Breast epithelium (tissue), 4 donors: ENCODE results near the gene UBN2. TPM values are rescaled to one million over a fixed set of nuclear protein-coding genes. Genes with fewer than 3 reads are reported as not detected.
A peak's percentile ranks its signal among the peaks of the same experiment; 100 is the strongest.

Experiments used
- DNase-seq, 2 donors: peaks; one replicate each; pipeline ENCODE4 v3.0.0-alpha.2; 2019; ENCODE audit warnings: low spot score in 2 of 2
- H3K27ac ChIP-seq, 2 donors: fragments of 200-600 bp; sonication (generic) in 1 of 2; one replicate each; pipeline ENCODE4 v1.5.1; 2016 to 2019; ENCODE audit warnings: mild to moderate bottlenecking in 1 of 2
- H3K27me3 ChIP-seq, 2 donors: fragments of 200-600 bp; sonication (generic) in 1 of 2; one replicate each; pipeline versions ENCODE4 v1.5.1 to v1.6.0; 2017 to 2019; ENCODE audit warnings: control low read depth in 1 of 2, mild to moderate bottlenecking in 1 of 2
- H3K36me3 ChIP-seq: fragments of 200-600 bp; one replicate; pipeline ENCODE4 v1.5.1; 2019
- H3K4me1 ChIP-seq, 2 donors: fragments of 200-600 bp; sonication (generic); one replicate each; pipeline ENCODE4 v1.5.1; 2016 to 2019; ENCODE audit warnings: control low read depth in 1 of 2
- H3K4me3 ChIP-seq, 3 donors: fragments of 200-600 bp; sonication (generic); 1 replicate in 2 of 3; 2 replicates in 1 of 3; pipeline ENCODE4 v1.5.1; 2016 to 2019; ENCODE audit warnings: mild to moderate bottlenecking in 3 of 3, moderate library complexity in 2 of 3
- H3K9me3 ChIP-seq, 2 donors: fragments of 200-600 bp; sonication (generic) in 1 of 2; one replicate each; pipeline ENCODE4 v1.5.1; 2016 to 2019; ENCODE audit warnings: control low read depth in 1 of 2
- CTCF ChIP-seq, 3 donors: fragments of 450-650 bp; IDR thresholded peaks; one replicate each; pipeline ENCODE4 v1.5.1; 2016 to 2017; ENCODE audit warnings: antibody characterized with exemption in 3 of 3, mild to moderate bottlenecking in 3 of 3, moderate library complexity in 3 of 3
- POLR2A ChIP-seq: fragments of 450-650 bp; IDR thresholded peaks from one replicate; pipeline ENCODE4 v1.6.1; 2016; ENCODE audit warnings: antibody characterized with exemption, mild to moderate bottlenecking, moderate library complexity
- POLR2AphosphoS5 ChIP-seq, 3 donors: sonication (generic); formaldehyde crosslinking; IDR thresholded peaks; one replicate each; pipeline ENCODE4 v1.6.1; 2017; ENCODE audit warnings: antibody characterized with exemption in 3 of 3
- intact Hi-C: fragments of 100-400 bp; cut with DNase I; formaldehyde crosslinking; loops from one replicate; pipeline ENCODE4 v1.15.1; 2023; ENCODE audit warnings: low total_unique reads
- total RNA-seq, 3 donors: library from RNA; depleted of rRNA; stranded (reverse); fragments of >200 nt; gene quantifications; one replicate each; pipeline ENCODE4 v1.1.0, GENCODE V29; 2016

UBN2 gene
- total RNA-seq, 3 donors from 2014 or later: 12.8 to 26.8 (median 20.0) TPM

DNA sequence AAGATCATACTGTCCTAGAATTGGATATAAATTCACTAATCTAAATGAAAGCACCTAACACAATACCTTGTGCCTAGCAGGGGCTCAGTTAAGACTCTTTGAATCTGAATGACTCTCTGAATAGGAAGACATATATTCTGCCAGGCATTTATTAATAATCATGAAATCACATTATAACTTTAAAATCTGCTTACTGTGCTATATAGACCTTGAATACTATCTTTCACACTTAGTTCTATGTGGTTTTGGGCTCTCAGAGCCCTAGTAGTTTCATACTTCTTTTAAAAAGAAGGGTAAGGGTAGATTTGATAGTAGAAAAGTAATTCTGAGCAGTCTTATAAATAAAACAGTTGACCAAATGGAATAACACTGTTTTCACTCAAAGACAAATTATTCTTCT is 10.2 kb downstream of the UBN2 start:
- intact Hi-C loops: no loop called here
- no peak for DNase-seq
- H3K27me3 ChIP-seq: no peaks in the 10 kb centered on the region
- H3K27ac ChIP-seq: no peak overlapping the region
- TF ChIP-seq POLR2A (no peak), POLR2AphosphoS5 (IDR thresholded peaks at IDR 0.05) (no peak), CTCF (IDR thresholded peaks at IDR 0.05) (no peak)
- H3K4me1 ChIP-seq: no peaks in the 10 kb centered on the region
- H3K4me3 ChIP-seq: no peak overlapping the region
- peaks cover 3% of the 10 kb centered on the region for H3K36me3 ChIP-seq
- H3K9me3 ChIP-seq: no peaks in the 10 kb centered on the region

- Histone ChIP-seq H3K4me3 (no peak overlapping the region), H3K27me3 (no peaks in the 10 kb centered on the region), H3K36me3 (peaks cover 3% of the 10 kb centered on the region), H3K27ac (peak overlapping the region in 1 of 2 donors; percentile 6), H3K4me1 (no peaks in the 10 kb centered on the region), H3K9me3 (no peaks in the 10 kb centered on the region)
- TF ChIP-seq POLR2A (no peak), CTCF (IDR thresholded peaks at IDR 0.05) (no peak), POLR2AphosphoS5 (IDR thresholded peaks at IDR 0.05) (no peak)
- DNase-seq: no peak
- intact Hi-C loops: no loop called here
These were observed 11.8 kb downstream of the UBN2 start for GRCh38 chr7:139242741-139243281.

DNA sequence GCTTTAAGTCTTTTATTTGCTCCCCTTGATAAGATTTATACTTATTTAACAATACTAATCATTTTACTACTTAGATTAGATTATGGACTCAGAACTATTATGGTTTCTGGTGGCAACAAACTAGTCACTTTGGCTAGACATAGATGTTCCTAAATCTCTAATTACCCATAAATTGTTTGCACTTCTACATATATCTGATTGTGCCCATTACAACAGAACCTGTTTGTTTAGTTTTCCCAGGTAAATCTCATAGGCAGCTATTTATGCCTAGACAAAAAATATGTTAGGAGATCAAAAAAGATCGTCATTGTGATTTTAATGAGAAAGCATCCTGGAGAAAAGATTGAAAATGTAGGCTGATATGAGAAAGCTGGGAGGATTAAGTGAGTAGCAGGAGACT is 14.4 kb downstream of the UBN2 start:
- TF ChIP-seq POLR2A (no peak), POLR2AphosphoS5 (IDR thresholded peaks at IDR 0.05) (no peak), CTCF (IDR thresholded peaks at IDR 0.05) (no peak)
- H3K27ac ChIP-seq: no peak overlapping the region
- no peaks in the 10 kb centered on the region for H3K9me3 ChIP-seq
- no peaks in the 10 kb centered on the region for H3K4me1 ChIP-seq
- intact Hi-C loops: no loop called here
- no peak for DNase-seq
- peaks cover 3% of the 10 kb centered on the region for H3K36me3 ChIP-seq
- H3K4me3 ChIP-seq: no peak overlapping the region
- no peaks in the 10 kb centered on the region for H3K27me3 ChIP-seq

DNA sequence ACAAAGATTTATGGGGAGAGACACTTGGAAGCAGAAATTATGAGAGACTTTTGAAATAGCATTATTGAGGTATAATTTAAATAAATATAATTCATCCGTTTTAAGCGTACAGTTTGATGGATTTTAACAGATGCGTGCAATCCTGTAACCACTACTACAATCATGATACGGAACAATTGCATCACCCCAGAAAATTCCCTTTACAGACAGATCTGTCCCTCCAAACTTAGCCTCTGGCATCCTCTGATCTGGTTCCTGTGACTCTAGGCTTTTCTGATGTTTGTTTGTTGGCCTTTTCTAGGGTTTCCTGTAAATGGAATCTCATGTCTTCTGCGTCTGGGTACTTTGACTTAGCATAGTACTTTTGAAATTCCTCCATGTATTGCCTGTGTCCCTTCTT is 15.5 kb downstream of the UBN2 start:
- H3K27me3 ChIP-seq: no peaks in the 10 kb centered on the region
- TF ChIP-seq CTCF (IDR thresholded peaks at IDR 0.05) (no peak), POLR2A (no peak)
- H3K36me3 ChIP-seq: peaks cover 3% of the 10 kb centered on the region
- intact Hi-C loops: no loop called here
- no peak overlapping the region for H3K4me3 ChIP-seq
- H3K4me1 ChIP-seq: no peaks in the 10 kb centered on the region
- H3K27ac ChIP-seq: no peak overlapping the region
- DNase-seq: no peak
- H3K9me3 ChIP-seq: no peaks in the 10 kb centered on the region

DNA sequence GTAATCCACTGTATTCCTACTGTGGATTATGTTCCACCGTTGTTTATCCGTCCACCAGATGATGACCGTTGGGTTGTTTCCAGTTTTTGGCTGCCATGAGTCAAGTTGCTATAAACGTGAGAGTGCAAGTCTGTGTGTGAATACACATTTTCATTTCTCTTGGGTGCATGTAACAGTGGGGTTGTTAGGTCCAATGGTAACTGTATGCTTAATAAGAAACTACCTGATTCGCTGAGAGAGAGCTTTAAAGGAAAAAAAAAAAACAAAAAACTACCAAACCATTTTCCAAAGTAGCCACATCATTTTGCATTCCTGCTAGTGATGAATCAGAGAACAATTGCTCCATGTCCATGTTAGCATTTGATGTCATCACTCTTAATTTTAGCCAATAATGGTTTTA is 15.9 kb downstream of the UBN2 start:
- H3K4me3 ChIP-seq: no peak overlapping the region
- no peak for DNase-seq
- H3K4me1 ChIP-seq: no peaks in the 10 kb centered on the region
- H3K9me3 ChIP-seq: no peaks in the 10 kb centered on the region
- TF ChIP-seq POLR2A (no peak), POLR2AphosphoS5 (IDR thresholded peaks at IDR 0.05) (no peak)
- H3K27me3 ChIP-seq: no peaks in the 10 kb centered on the region
- intact Hi-C loops: no loop called here
- no peak overlapping the region for H3K27ac ChIP-seq
- H3K36me3 ChIP-seq: peaks cover 3% of the 10 kb centered on the region
